PC-9 (cell line): ENCODE data around the gene SIM2.

Experiments
- CTCF ChIP-seq: fragments of 200-600 bp; sonication (generic); conservative IDR thresholded peaks from 2 replicates; pipeline ENCODE4 v1.6.1; 2017; ENCODE audit warnings: mixed run types, antibody characterized with exemption, mild to moderate bottlenecking, moderate library complexity
- EZH2 ChIP-seq: fragments of 200-600 bp; sonication (generic); IDR thresholded peaks from 2 replicates; pipeline ENCODE4 v1.8.0; 2017; ENCODE audit warnings: antibody characterized with exemption, low read depth

GRCh38 chr21:36696390-36697059 lies 2.4 kb upstream of the SIM2 start:
- TF ChIP-seq CTCF (no peak), EZH2 (no peak)
